ENCODE results near the gene CDX1.

The CDX1 gene

GRCh38 chr5:150161242-150162141 lies 5.1 kb upstream of the CDX1 start:
- DNase-seq (ENCODE audit: low read depth in 2 of 3, low spot score in 1 of 3) = peak; percentile 57 to 84 (median 67)

- no peak for DNase-seq (ENCODE audit: low read depth in 2 of 3, low spot score in 1 of 3)
Observed at GRCh38 chr5:150162142-150162513, 4.5 kb upstream of the CDX1 start.

DNA sequence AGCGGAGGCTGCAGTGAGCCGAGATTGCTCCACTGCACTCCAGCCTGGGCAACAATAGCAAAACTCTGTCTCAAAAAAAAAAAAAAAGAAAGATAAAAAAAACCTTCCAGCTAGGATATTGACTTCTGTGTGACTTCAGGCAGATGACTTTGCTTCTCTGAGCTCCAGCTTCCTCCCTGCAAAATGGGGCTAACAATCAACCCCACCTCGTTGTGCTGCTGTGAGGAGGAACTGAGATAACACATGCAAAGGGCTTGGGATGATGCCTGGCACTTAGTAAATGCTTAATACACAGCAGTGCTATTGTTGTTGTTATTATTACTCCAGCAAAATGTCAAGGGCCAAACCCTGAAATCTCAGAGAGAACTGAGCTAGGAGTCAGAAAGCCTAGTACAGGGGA lies 3.5 kb upstream of the CDX1 start:
- DNase-seq (ENCODE audit: low read depth in 2 of 3, low spot score in 1 of 3) = no peak

GRCh38 chr5:150163547-150164059 lies 3.0 kb upstream of the CDX1 start:
- no peak for DNase-seq (ENCODE audit: low read depth in 2 of 3, low spot score in 1 of 3)

DNA sequence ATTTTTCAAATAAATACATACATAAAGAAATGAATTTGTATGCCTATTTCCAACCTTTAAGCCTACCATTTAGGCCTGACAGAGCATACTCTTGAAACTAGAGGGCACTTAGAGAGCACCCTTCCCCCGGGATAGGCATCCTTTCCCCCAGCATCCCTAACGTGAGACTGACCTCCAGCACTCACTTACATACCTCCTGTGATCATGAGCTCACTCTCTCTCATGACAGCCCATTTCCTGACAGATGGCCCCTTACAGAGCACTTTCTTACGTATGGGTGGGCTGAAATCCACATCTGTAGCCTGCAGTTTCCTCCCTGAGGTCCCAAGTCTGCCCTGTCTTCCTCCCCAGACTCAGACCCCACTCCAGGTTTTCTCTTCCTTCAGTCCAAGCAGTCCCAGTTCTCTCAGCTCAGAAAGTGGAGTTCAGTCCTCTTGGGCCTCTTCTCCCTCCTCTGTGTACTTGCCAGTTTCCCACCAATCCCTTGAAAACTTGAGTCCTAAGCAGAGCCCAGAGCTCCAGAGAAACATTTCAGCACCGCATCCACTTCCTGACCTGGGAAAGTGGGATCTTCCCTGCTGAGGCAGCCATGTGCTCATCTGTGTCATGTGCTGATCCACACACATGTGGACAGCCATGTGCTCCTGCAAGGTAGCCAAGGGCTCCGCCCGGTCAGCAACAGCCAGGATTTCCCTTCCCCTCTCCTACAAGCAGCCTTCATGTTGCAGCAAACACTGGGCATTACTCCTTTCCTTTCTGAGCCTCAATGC lies 2.2 kb upstream of the CDX1 start:
- no peak for DNase-seq (ENCODE audit: low read depth in 2 of 3, low spot score in 1 of 3)

GRCh38 chr5:150166037-150166649 lies 435 bp upstream of the CDX1 start:
- DNase-seq (ENCODE audit: low read depth in 2 of 3, low spot score in 1 of 3) = no peak

- DNase-seq (ENCODE audit: low read depth in 2 of 3, low spot score in 1 of 3) = no peak
Observed at GRCh38 chr5:150167512-150167850, 903 bp downstream of the CDX1 start.

GRCh38 chr5:150167908-150168307 lies 1.3 kb downstream of the CDX1 start:
- DNase-seq (ENCODE audit: low read depth in 2 of 3, low spot score in 1 of 3) = no peak

DNA sequence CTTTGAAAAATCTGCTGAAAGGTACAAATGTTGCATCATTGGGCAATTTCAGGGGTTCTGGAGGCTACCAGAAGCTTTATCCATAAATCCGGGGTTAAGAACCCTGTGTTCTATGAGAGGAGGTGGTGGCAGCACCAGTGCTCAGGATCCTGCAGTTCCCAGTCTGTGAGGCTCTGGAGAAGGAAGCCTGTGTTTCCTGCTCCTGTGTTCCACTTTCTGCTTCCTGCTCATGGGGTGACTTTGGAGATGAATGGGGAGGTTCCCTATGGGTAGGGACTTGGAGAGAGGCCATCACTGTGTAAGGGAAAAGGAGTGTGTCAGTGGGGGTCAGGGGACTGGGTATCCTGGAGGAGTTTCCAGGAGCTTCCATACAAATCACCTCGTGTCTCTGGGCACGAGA lies 2.3 kb downstream of the CDX1 start:
- no peak for DNase-seq (ENCODE audit: low read depth in 2 of 3, low spot score in 1 of 3)

DNA sequence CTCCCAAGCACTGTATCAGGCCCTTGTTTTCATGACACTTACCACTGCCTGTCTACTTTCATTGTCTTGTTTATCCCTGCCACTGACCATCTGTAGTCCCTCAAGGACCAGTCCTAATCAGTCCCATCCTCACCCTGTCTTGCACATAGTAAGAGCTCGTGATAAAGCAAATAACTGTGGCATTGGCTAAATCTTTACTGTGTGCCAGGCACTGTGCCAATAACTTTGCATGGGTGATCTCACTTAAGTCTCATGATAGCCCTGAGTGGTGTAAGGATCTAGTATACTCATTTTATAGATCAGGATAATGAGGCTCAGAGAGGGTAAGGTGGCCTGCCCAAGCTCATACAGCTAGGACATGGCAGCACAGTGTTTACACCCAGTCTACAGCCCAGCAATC lies 5.6 kb downstream of the CDX1 start:
- DNase-seq (ENCODE audit: low read depth in 2 of 3, low spot score in 1 of 3) = no peak

DNA sequence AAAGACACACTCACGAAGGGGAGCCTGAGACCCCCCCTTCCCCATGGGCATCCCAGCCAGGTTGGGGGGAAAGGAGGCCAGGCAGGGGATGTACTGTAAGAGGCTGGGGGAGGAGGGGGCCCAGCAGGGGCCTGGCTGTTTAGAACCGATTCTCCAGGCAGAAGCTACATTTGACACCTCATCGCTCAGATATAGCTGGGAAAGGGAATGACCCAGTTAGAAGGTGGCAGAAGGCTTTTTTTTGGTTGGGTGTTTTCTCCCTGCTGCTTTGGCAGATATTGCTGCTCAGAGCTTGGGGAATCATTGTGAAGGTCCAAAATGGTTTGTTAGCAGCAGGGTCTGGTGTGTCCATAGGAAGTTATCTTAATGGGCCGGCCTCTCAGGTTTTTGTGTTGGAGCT lies 6.0 kb downstream of the CDX1 start:
- DNase-seq (ENCODE audit: low read depth in 2 of 3, low spot score in 1 of 3) = no peak

DNA sequence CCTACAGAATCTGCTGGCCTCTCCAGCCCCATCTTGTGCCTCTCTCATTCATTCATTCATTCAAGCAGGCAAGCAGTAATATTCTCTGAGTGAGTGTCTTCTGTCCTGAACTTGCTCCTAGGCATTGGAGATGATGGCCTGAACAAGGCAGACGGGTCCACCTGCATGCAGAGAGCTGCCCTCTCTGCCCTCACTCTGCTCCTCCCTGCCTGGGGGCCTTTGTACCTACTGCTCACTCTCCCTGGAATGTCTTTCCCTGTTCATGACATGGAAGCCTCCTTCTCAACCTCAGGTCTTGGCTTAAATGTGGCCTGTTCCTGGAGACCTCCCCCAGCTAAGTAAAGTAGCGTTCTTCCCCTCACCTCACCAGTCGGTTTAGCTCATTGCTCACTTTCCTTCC lies 6.6 kb downstream of the CDX1 start:
- DNase-seq (ENCODE audit: low read depth in 2 of 3, low spot score in 1 of 3) = no peak

GRCh38 chr5:150174285-150174684 lies 7.7 kb downstream of the CDX1 start:
- no peak for DNase-seq (ENCODE audit: low read depth in 2 of 3, low spot score in 1 of 3)

DNA sequence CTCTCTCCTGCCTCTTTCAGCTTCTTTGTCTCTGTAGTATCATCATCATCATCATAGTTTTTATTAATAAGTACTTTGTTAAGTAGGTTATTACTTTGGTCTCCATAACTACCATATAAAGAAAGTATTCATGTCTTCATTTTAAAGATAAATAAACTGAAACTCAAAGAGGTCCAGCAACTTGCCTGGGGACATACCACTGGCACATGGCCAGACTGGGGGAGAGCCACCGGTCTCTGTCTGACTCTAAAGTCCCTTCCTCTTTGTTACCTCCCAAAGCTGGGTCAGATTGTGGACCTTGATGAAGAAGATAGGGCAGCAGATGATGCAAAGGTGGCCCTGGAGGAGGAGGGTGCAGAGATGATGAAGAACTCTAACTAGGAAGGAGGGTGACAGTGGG lies 8.5 kb downstream of the CDX1 start:
- DNase-seq (ENCODE audit: low read depth in 2 of 3, low spot score in 1 of 3) = no peak

- no peak for DNase-seq (ENCODE audit: low read depth in 2 of 3, low spot score in 1 of 3)
Observed at GRCh38 chr5:150175536-150175935, 9.0 kb downstream of the CDX1 start.

GRCh38 chr5:150176745-150177477 lies 10.3 kb downstream of the CDX1 start:
- DNase-seq (ENCODE audit: low read depth in 2 of 3, low spot score in 1 of 3) = no peak

DNA sequence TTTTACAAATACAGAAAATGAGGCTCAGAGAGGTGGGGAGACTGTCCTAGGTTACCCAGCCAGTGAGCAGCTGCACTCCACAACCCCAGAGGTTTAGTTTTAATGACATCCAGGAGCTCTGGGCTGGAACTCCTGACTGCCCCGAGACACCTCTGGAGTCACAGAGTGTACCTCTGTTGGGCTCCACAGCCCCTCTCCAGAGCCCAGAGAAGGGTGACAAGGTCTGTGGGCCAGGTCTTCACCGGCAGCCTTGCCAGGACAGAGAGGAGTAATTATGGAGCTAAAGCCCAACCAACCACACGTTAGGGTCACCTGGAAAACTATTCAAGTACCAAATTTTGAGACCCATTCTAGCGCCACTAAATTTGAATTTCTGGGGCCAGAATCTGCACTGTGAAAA lies 11.1 kb downstream of the CDX1 start:
- DNase-seq (ENCODE audit: low read depth in 2 of 3, low spot score in 1 of 3) = no peak

GRCh38 chr5:150178262-150178661 lies 11.7 kb downstream of the CDX1 start:
- DNase-seq (ENCODE audit: low read depth in 2 of 3, low spot score in 1 of 3) = no peak

DNA sequence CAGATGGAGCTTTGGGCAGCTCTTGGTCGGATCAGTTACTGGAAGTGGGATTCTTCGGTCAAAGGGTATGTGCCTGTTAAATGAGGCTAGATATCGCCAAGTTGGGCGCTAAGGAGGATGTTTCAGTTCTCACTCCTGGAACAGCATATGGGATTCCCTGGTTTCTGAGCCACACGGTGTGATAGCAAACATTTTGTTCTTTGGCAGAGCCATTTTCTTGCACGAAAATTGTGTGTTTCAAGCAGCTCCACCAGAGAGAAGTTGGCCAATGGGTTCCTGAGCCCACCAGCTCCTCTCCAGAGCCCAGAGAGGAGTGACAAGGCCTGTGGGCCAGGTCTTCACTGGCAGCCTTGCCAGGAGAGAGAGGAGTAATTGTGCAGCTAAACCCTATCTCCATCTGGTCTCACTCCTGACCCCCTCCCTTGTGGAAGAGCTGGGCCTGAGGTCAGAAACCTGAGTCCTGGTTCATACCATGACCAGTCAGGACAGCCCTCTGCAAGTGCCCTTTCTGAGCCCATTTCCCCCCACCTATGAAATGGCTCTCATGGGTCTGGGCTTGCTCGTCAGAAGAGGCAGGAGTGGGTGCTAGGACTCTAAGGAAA lies 12.5 kb downstream of the CDX1 start:
- no peak for DNase-seq (ENCODE audit: low read depth in 2 of 3, low spot score in 1 of 3)

DNA sequence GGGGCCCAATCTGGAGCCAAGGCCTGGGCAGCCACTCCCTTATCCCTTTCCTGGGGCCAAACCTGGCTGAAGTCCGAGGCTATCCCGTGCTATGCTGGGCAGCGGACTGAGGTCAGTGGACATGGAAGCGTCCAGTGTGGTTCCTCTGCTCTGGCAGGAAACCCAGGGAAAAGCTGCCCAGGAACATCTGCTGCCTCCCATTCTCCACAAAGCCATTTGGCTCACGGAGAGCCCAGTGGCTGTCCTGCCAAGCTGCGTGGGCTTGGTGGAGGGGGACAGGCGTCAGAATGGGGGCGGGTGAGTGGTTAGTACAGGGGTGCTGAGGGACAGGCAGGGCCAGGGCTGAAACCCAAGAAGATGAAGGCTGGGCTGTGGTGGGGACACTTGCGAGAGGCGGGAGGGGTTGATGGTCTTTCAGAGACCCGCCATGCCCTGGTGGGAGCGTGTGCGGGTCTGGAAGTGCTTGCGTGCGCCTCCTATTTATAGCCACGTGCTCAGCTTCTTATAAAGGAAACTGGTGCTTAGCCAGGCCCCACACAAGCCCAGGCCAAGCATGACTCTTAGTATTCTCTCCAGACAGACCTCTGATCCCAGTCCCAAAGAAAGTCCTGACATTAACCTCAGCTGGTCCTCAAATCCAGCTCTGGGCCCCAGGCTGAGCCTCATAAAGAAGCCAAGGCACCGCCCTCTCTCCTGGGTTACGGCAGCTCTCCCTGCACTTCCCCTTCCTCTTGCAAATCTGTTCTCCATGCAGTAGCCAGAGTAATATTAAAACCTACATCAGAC lies 13.9 kb downstream of the CDX1 start:
- DNase-seq (ENCODE audit: low read depth in 2 of 3, low spot score in 1 of 3) = no peak
